NCI-H460 (cell line): ENCODE measurements around the gene PLCB1. TPM values are rescaled to one million over a fixed set of nuclear protein-coding genes. Genes with fewer than 3 reads are reported as not detected.

Experiments
- DNase-seq: peaks from one replicate; pipeline ENCODE4 v3.0.0-alpha.2; 2016; ENCODE audit warnings: low read depth; ENCODE audit errors: extremely low read depth
- total RNA-seq: library from RNA; depleted of rRNA; stranded (reverse); fragments of >200 nt; shearing (Covaris generic); gene quantifications from 2 replicates; pipeline ENCODE4 v1.2.3, GENCODE V29; 2014

The PLCB1 gene
- total RNA-seq, 1 experiment from 2014 or later = 74.0 TPM

DNA sequence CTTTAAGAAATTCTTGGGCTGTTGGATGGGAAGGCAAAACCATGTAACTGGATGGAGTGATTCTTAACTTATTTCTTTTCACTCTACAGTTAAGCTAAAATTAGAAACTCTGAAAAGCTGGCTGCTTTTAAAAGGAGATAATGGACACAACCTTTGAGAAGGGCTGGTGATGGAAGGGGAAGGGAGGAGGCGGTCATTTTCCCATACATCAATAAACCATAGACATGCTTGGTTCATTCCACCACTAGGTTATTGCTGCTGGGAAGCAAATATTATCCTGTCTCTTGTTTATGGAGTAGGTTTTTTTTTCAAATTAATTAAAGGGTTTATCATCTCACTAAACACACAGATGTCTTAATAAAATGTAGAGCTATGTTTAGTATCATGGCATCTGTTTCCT, 76.2 kb downstream of the PLCB1 start:
- DNase-seq = no peak

DNA sequence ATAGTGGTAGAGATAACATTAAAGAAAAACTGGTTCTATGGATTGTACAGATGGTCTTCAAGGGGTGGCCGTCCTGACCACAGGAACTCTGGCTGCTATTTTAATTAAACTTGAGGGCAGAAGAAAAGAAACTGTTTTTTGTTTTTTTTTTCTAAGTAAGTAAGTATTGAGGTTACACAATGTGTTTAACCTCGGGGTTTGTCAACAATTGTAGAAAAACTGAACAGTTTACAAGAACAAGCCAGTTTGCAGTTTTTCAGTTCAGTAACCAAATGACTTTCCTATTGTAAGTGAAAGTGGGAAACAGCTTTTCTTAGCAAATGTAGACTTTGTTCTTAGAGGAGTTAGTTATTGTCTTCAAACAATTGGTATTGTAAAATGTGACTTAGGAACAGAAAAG, 77.0 kb downstream of the PLCB1 start:
- no peak for DNase-seq

DNA sequence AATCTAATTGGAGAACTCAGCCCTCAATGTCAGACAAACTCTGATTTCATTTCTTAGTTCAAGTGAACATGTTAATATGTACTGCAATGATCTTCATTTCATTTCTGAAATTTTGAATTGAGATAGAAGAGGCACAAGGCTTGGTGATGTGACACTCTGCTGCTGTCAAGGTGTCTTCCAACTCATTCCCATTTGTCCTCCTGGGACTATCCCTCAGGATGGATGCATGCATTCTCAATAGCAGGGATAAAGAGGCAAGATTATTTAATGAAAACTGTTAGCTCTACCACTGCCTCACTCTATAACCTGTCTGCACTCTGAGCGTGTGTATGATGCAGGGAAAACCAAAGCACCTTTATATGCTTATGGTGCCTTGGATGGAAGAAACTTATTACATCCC, 78.7 kb downstream of the PLCB1 start:
- no peak for DNase-seq

DNA sequence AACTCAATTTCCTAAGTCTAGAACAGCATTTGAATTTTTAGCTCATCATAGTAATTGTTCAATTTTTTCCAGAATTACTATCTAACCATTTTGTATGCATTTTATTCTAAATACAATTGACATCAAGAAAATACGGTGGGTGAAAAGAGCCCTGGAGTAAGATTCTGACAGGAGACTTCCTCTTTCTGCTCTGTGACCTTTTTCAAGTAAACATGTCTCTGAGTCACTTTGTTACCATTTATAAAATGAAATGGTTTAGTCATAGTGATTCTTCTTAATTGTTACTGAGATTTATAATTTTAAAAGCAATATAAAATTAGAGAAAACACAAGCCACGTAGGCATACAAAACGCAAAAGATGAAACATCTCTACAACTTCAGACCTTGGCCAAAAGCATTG, 80.2 kb downstream of the PLCB1 start:
- DNase-seq = peak; percentile 11

DNA sequence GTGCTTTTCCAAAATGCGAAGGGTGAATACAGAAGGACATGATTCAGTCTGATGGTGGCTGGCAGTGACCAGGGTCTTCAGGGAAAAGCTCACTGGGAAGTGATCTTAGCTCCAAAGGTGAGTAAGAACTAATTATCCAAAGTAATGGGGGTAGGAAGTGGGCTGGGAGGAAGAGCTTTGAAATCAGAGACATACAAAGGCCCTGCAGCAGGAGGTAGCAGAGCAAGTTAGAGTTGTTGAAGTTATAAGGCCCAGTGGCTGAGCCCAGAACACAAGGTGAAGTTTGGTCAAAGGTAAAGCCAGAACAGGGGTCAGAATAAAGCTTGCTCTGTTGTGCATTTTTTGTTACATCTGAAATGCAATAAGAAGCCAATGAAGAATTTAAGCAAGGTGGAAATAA, 81.2 kb downstream of the PLCB1 start:
- DNase-seq = no peak

DNA sequence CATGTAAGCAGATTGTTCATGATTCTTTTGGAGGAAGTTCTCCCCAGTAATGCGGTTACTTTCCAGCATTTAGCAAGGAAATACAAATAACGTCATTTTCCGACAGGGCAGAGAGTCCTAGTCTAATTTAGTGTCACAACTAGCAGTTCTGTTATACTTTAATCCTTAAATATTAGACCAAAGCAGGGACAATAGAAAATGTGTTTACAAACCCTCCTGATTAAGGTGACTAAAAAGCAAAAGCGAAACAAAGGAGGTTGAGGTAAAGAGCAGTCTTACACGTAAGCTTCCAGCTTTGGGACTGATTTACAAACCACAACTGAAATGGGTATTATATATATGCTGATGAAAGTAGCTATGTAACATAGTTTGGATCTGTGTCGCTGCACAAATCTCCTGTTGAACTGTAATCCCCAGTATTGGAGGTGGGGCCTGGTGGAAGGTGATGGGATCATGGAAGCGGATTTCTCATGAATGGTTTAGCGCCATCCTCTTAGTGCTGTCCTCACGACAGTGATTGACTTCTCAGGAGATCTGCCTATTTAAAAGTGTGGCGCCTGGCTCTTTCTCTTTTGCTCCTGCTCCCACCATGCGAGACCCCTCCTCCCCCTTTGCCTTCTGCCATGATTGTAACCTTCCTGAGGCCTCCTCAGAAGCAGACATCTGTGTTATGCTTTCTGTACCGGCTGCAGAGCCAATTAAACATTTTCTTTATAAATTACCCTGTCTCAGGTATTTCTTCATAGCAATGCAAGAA, 81.9 kb downstream of the PLCB1 start:
- no peak for DNase-seq

DNA sequence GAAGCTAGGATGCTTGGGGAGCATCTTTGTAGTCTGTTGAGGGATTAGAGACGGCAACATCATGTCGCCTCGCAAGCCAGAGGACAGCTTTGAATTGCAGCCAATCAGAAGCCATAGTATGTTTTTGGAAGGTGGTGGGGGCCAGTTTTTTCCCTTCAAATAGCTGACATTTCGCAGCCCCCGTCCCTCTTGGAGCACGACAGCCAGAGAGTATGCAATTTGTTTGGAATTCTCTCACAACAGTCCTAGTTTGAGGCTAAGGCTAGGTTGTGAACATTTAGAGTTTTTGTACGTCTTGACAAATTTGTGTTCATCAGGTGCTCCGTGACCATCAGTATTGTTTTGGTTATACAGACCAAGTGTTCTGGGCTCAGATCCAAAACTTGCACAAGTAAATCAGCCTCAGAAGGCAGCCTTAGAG, 83.3 kb downstream of the PLCB1 start:
- DNase-seq = no peak

DNA sequence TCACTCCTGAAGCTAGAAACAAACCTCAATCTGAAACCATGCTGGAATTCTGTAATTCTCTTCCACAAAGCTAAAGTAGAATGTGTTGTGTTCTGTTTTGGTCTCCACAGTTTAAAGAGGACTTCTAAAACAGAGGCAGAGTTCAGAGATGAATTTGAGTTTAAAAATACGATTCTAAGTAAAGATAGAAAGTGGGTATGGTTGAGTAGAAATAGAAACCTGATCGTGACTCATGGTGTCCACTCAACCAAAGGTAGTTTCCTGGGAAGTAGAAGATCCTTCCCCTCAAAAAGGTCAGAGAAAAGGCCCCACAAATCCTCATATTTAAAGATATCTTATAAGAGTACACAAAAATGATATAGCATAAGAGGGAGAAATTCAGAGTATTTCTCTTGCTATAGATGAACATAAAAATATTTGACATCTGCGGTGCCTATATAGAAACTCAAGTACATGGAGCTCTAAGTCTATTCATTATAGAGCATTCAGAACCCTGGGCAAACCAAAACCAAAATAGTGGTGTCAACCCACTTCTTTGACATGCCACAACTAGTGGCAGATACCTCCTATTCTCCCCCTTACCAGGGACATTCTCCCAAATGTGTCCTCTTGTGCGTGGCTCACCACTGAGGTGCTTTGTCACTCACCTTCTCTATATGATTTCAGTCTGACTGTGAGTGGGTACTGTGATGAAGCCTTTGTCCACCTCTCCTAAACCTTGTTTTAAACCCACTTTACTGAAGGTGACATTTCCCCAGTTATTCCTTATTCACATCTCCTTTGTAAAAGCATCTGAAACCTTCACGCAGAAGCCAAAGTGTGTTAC, 84.5 kb downstream of the PLCB1 start:
- no peak for DNase-seq

DNA sequence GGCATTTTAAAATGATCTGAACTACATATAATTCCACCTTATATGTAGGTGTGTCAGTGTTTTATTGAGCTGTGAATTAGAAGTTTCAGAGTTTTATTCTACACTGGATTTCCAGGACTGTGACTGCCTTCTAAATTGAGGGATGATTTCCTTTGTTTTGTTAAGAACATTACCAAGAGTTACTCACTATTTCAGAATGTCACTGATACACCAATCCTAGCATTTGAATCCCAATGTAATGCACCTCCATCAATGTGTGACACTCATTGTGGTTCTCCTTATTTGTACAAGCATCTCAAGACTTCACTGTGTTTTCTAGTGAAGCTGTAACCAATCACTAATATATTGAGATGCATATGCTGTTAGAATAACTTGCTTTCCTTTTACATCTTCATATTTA, 86.8 kb downstream of the PLCB1 start:
- no peak for DNase-seq

DNA sequence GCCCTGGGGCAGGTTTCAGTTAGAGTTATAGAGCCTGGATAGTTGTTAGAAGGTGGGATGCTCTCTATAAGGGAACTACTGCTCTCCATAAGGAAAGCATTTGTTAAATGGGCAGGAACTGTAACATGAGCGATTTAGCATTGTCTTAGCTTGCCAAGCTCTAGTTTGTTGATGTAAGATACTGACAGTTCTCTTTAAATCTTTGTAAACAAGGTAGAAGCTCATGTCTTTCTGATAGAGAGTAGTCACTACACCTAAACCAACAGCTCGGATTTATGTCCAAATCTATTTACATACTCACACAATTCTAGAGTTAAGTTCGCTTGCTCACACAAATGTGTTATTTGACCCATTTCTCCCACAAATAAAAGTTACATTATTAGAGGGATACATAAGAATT, 87.3 kb downstream of the PLCB1 start:
- DNase-seq = no peak

DNA sequence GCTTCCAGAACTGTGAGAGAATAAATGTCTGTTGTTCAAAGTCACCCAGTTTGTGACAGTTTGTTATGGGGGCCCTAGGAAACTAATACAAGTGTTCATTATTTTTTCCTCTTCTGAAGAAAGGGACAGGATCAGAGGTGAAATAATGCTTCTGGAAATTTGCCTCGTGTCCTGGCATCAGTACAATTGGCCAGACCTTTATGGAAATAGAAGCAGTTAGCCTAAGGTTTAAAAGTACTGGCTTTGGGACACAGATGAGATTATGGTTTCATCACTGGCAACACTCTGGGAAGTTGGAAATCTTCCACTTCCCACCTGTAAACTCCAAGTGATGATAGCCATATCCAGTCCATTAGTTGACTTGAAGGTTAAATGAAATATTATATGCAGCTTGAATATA, 88.7 kb downstream of the PLCB1 start:
- no peak for DNase-seq

DNA sequence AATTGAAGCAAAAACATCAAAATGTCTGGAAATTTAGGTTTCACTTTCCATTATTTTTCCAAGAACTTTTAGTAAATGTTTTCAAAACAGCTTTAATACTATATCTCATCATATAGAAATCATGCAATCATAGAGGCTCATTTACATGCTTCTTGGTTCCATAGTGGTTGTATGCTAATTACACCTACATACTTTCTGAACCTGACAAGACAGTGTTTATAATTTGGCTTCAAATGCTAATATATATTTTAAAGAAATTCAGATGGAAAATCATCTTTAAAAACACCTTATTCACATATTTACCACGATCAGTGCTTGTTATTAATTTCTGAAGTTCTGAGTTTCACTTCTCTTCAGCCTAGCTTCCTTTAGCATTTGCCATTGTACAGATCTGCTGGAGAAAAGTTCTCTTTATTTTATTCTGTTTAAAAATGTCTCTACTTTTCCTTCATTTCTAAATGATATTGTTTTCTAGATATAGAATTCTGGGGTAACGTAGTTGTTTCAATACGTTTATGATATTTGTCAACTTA, 89.9 kb downstream of the PLCB1 start:
- no peak for DNase-seq

DNA sequence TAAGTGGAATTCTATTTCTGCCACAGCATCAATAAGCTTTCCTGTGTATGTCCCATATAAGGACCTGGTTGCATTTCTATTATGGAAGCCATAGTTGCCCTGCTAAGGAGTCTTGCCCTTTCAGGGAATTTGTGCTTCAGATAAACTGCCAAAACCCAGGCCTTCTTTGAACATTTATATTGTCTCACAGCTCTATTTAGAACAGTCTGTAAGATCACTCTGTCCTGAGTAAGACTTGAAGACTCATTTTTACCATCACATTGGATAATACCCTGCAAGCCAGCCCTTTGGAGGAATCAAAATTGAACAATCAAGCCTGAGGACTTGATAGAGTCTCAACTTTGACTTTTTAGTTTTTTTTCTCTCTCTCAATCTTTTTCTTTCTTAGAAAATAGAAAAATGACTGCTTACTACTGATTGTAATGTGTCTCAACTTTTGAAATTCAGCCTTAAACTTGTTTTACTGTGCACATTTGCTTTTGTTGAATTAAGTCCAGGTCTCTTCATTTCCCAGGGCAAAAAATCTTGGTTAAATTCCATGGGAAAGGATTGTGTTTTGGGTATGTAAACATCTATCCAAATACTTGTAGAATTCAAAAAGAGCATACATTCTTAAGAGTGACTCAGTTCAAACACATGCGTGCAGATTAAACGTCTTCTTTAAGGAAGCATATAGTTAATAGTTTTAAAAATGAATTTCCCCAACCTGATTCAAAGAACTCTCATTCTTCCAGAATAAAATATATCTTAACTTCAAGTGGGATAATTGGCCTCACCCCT, 91.2 kb downstream of the PLCB1 start:
- no peak for DNase-seq

DNA sequence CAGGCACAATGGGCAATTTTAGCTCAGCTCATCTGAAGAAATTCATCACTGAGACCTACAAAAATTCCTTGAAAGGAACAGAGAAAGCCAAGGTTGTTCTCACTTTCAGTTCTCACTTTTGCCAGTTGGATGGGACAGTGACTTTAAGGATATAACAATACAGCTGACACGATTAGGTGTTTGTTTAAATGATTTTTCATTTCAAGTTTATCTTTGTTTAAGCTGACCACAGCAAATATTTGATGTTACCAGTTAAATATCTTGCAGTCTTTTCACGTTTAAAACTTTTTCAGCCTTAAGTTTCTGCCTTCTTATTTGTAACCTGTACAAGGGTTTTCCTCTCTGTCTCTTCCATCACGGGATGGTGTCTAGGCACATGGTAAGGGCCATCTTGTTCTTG, 93.6 kb downstream of the PLCB1 start:
- DNase-seq = no peak

DNA sequence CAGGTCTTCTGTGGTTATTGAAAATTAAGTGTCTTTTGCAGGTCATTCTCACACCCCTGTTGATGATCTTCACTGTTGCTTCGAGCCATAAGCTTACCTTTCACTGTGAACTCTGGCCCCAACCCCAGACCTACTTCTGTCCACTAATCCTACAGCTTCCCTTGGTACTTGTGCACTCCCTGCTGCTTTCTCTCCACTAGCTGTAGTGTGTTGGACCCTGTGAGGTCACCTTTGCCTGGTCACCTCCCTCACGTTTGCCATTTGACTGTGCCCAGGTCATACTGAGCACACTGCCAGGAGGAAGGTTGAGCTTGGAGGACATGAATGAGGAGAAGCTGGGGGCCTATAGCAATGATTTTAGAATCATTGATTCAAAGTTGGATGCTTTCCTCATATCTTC, 94.0 kb downstream of the PLCB1 start:
- no peak for DNase-seq

DNA sequence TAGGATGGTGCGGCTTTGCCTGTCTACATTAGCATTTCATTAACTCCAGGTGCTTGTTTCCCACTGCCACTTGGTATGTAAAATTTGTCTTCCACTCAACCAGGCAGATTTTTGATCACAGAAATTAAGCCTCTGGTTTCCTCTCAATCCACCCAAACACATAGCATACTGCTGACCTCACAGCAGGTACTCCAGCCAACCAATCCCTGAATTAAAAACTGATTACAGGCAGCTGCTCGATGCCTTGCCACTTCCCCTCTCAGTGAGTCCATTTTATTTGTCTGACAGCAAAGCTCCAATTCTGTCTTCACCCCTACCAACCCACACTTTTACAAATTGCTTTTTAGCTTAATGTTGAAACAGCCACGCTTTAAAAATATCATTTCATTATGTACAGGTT, 95.2 kb downstream of the PLCB1 start:
- no peak for DNase-seq

DNA sequence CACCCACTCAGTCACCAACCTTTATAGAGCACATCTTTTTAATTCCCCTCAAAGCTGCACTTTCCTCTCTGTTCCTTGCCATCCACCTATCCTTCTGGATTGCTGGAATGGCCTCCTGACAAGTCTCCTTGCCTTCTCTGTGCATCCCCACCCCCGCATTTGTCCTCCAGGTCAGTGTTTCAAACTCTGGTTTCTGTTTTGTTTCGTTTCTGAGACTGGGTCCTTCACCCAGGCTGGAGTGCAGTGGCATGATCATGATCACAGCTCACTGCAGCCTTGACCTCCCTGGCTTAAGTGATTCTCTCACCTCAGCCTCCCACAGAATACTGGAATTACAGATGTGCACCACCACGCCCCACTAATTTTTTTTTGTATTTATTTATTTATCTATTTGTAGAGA, 96.2 kb downstream of the PLCB1 start:
- DNase-seq = no peak

DNA sequence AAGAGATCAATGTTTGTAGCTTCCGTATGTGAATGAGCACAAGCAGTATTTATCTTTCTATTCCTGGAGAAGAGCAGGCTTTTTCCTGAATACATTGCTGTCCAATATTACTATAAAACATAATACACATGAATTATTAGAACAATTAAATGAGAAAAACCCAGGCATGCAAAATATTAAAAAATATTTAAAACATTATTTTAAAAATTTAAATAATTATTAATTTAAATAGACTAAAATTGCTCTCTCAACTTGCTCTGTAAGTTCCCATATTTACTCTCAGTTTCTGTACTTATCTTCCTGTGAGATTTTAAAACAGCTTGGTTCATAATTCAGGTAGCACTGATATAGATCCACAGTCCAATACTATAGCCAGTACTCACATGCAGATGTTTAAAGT, 97.0 kb downstream of the PLCB1 start:
- DNase-seq = no peak

DNA sequence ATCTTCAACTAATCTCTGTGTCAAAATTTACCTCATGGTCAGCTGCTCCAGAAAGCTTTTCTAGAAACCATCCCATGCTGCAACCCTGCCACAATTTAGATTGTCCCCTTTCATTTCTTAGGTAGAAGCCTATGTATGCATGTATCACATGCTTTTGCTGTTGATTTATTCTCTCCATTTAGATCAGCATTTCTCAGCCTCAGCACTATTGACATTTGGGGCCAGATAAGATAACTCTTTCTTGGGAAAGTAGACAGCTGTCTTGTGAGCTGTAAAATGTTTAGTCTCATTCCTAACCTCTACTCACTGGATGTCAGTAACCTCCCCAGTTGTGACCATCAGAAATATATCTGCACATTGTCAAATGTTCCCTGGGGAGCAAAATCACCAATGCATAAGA, 99.0 kb downstream of the PLCB1 start:
- DNase-seq = no peak

DNA sequence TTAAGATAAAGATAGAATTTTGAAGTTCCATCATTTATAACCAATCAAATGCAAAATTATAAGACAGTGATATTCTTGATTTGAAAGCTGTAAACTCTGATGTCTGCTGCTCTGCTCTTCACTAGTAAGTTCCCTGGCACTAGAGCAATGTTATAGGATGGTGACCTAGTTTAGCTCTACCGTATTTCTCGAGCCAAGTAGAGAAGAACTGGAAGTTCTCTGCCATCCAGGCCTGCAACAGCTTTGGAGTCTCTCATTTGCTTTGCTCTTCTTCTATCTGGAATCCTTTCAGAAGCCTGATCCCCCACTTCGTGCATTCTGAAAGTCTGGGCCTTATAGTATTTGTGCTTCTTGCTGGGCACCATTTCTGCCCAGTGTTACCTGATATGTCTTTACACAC, 100.3 kb downstream of the PLCB1 start:
- no peak for DNase-seq

DNA sequence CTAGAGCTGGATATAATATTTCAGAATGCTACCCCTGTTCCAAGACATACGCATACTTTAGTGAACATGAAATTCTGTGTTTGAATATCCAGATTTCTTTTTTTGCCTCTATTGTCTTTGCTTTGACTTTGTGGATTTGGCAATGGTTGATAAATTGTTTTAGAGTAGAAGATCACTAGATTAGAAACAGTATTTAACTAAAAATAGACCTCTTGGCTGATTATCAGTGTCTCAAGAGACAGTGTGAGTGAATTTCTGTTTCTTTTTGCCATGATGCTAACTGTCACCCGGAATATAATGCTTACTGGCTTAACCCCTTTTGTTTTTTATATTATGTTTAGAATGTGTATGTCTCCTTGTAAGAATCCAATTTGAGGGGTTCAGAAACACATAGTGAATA, 102.5 kb downstream of the PLCB1 start:
- no peak for DNase-seq
